NCI-H187 treated with DMSO at 0.1 percent for 48 hours (cell line): ENCODE measurements around the gene NEUROD2.

Experiments
- DNase-seq: peaks from one replicate; lab custom pipeline; 2025; lab: John Stamatoyannopoulos, UW

The NEUROD2 gene

DNA sequence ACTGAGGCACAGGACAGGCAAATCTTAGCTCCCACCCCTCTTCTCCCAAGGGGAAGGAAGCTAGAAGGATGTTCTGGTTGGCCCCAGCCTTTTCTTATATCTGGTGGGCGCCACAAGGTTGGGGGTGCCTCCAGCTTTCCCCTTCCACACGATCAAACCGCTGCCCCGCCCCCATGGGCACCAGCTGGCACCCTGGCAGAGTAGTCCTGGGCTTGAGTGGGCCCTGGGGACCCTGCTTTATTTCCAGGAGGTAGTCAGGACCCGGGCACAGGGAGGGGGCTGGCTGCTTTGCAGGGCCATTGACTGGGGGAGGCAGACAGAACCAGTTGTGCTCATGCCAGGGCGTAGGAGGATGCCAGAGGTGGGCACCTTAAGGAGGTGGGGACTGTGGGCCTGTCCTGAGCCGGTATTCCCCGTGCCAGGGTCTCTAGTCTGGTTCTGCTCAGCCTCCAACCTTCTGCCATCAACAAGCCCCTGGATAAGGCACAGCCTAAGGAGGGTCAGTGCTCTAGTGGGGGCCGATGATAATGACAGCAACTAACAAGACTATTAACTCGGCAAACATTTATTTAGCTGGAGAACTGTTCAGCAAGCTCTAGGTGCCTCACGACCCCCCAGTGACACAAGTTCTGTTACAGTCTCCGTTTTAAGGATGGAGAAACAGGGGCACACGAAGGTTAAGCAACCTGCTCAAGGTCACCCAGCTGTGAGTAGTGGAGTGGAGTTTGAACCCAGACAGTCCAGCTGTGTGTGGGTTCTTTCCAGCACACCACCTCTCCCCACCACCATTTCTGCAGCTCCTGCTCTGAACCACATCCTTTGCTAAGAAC is 11.5 kb upstream of the NEUROD2 start:
- DNase-seq, result no peak

DNA sequence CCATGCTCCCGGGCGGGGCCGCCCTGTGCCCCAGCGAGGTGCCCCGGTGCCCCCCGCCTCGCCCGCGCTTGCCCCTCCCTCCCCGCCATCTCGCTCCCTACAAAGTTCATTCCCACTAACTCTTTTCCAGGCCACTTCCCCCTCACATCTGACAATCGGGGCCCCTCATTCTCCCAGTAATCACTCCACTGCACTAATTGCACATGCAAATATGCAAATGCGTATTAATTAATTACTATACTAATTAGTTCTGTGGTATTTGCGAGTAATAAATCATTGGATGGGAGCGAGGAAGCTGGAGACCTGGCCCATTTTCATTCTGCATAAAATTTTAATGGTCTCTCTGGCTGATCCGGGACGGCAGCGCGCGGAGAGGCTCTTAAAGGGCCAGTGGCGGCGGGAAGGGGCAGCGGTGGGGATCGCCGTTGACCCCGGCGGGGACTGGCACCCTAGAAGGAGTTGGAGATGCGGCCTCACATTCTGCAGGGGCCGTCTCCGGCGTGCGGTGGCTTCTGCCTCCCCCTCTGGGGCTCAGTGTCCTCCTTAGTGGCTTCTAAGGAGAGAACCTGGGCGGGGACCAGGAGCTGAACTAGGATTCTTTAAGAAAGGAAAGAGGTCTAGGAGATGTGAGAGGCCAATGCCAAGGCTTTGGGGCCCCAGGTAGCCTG is 10.7 kb upstream of the NEUROD2 start:
- no peak for DNase-seq

DNA sequence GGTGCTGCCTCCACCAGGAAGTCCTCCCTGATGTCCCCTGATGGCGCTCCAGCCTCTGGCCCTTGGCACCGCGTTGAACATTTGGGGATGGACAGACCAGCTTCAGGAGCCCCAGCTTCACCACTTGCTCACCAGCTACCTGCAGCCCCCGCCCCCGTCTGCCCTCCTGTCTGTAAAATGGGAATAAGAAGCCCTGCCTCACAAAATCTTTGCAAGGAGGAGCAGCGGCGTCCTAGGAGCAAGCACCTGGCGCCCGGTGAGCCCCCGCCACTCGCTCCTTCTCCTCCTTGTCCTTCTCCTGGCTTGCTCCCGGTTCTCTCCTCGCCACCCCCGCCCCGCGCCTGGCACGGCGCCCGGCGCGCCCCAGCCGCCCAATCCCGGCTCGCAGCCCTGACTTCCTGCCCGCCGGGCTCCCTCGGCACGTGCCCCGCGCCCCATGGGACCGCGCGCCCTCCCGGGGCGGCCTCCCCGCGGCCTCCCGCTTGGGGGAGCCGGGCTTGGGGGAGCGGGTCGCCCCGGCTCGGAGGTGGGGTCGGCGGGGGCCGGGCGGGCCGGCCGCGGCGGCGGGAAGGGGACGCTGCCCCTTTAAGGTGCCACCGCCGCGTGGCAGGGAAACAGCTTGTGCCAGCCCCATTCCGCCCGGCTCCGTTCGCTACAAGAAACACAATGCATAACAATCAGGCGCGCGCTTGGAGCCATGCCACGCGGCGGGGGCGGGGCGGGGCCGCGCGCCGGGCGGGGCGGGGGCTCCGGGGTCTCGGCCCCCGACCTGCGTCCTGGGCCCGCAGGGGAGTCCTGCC is 9.9 kb upstream of the NEUROD2 start:
- no peak for DNase-seq

DNA sequence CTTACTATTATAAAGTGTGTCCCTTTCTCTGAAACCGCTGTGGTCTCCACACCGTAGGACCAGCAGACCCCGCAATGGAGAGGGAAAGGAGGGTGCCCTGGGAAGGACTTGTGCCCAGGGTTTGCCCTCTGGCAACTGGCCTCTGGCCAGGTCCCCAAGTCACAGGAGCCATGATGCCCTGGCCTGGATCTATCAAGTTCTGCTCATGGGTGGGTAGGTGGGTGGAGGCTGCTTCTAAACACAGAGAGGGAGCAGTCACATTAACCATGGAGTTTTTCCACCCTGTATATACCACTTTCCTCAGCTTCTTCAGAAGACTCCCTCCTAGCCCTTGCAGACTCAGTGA is 9.4 kb upstream of the NEUROD2 start:
- no peak for DNase-seq

DNA sequence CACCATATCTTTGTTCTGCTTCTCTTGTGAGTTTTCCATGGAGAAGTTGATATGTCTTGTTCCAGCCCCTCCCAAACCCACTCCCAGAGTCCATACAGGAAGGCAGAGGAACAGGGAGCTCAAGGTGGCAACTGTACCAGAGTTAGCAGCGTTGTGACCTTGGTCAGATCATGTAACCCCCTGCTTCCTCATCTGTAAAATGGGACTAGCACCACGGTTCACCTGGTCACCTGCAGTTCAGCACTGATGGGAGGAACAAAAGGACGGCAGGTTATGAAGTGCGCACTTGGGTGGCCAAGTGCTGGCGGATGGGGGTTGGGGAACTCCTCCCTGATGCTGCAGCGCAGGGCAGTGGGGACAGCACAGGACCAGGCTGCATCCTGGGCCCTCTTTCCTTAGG is 7.7 kb upstream of the NEUROD2 start:
- no peak for DNase-seq

DNA sequence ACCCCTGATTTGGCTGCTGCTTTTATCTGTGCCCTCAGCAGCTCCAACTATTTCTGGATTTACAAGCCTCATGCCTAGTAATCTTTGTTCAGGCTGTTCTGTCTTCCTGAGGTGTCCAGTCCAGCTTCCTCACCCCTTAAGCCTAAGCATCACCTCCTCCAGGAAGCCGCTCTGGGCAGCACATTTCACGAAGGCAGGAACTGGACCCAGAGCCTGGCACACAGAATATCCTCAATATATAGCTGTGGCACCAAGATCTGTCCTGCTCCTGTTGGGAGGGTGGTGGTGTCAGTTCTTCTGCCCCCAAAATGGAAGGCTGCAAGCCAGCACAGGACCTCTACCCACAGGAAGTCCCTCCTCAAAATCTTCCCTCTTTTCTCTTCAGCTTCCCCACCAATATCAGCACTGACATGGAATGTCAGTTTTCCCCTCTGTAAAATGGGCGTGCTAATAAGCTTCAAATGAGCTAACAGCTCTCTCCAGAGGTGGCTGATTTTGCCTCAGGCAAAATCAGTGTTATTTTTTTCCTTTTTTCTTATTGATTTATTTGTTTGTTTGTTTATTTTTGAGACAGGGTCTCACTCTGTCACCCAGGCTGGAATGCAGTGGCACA is 6.9 kb upstream of the NEUROD2 start:
- no peak for DNase-seq

DNA sequence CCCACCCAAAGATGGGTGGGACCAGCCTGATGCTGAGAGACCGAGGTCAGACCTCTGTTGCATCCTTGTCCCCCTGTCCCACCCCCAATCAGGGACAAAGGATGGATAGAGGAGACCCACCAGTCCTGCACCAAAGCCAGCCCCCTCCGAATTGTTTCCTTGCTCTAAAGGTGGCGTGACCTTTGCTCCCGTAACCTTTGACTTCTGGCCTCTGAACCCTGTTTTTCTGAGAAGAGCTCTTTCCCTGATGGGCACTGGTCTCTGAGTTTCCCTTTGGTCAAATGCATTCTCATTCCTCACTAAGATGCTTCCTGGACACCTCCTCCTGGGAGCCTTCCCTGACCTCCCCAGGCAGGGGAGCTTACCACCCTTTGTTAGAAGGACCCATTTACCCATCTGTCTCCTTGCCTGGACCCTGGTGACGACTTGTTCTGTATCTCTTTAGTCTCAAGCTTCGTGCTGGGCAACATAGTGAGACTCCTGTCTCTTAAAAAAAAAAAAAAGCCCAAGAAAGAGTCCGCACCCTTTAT is 5.3 kb upstream of the NEUROD2 start:
- no peak for DNase-seq

DNA sequence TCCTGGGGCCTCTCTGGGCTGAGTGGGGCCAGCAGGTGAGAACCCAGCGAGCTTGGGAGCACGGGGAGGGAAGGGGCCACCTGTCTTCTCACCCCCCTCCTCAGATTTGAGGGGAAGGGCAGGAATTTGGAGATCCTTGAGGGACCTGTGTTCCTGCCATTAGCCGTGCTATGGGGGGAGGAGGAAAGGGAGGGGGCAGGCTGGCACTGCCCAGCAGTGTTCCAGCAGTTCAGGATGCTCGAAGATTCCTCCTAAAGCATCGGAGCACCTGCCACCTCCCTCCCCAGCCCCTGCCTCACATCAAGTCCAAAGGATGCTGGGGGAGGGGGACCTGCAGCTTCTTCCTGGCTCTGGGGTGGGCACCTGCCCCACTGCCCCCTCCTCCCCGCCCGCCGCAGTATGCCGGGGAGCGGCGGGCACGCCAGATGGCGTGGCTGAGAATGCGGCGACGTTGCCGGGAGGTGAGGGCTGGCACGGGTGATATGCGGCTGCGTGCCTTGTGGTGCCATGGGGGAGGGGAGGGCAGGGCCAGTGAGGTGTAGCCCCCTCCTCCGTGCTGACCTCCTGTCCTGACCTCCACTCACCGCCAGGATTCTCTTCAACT is 4.7 kb upstream of the NEUROD2 start:
- no peak for DNase-seq

DNA sequence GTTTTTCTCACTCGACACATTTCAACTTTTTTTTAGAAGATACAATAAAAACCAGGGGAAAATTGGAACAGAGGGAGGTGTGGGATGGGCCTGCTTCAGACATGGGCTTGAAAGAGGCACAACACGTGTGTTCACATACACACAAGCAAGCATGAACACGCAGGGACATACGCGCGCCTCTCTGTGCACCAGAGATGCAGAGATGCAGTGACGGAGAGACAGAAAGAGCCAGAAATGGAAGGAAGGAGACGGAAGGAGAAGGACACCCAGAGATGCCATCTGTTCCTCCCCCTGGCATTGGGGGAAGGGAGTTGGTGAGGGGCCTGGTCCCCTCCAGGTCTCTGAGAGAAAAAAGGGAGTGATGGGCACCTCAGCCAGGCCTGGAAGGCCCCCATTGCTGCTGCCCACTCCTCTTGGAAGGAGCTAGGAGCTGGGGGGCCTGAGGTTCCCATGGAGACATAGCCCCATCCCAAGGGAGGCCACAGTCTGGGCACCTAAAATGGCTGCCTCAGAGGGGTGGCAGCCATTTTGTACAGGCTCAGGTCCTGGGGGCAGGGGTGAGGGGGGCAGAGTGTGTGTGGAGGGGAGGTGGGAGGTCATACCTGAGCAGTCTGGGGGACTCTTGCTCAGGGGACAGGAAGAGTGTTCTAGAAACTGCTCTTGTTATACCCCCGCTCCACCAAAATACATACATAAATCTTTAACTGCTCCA is 3.8 kb upstream of the NEUROD2 start:
- no peak for DNase-seq

DNA sequence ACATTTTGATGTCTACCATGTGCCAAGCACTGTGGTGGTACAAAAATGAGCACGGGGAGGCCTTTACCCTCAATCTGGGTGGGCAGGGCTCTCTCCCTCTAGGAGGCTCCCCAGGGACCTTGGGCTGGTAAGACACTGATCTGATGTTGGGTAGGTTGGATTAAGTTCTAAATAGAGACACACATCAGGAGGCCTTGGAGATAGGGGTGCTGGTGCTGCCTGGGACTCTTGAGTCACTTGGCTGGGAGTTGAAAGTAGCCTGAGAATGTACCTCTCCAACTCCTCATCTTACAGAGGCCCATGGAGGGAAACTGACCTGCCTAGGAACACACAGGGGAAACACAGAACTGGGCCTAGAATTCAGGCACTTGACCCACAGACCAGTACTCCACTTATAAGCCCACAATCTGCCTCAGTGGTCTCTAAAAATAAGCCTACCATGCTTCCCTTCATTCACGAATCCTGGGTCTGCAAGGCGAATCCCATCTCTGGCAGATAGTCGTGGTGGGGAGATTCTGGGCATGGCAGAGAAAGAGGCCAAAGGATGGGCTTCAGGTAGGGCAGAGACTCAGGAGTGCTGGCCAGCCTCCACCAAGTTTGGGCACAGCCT is 1.8 kb upstream of the NEUROD2 start:
- DNase-seq, result no peak

DNA sequence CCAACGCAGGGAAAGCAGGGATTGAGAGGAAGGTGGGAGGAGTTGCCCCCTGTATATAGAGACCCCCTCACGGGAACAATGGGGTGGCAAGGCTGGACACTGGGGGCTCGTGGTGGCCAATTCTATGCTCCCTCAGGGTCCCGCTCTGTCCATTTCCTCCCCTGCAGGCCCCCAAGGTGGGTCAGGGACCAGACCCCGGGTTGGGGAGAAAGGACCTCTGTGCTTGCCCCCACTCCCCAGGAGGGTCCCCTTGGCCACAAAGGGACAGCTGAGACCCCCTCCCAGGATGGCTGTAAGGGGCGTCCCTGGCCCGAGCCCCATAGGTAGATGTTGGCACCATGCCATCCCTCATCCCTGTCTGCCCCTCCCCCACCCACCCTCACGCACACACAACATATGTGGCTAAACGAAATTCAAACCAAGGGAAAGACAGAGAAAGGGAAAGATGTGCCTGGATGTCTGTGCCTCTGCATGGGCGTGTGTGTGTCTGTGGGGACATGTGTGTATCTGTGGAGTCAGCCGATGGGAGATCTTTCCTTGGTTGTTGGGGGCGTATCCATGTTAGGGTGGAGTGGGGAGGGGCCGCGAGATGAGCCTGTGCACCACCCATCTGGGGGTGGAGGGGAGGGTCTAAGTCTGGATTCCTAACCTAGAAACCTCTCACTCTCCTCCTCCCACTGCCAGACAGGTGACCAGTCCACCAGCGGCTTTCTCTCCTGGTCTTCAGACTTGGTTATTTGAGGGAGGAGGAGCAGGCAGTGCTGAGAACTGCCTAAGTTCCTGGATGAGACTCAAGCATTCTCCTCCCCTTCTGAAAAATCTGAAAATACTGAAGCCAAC is 642 bp upstream of the NEUROD2 start:
- no peak for DNase-seq

DNA sequence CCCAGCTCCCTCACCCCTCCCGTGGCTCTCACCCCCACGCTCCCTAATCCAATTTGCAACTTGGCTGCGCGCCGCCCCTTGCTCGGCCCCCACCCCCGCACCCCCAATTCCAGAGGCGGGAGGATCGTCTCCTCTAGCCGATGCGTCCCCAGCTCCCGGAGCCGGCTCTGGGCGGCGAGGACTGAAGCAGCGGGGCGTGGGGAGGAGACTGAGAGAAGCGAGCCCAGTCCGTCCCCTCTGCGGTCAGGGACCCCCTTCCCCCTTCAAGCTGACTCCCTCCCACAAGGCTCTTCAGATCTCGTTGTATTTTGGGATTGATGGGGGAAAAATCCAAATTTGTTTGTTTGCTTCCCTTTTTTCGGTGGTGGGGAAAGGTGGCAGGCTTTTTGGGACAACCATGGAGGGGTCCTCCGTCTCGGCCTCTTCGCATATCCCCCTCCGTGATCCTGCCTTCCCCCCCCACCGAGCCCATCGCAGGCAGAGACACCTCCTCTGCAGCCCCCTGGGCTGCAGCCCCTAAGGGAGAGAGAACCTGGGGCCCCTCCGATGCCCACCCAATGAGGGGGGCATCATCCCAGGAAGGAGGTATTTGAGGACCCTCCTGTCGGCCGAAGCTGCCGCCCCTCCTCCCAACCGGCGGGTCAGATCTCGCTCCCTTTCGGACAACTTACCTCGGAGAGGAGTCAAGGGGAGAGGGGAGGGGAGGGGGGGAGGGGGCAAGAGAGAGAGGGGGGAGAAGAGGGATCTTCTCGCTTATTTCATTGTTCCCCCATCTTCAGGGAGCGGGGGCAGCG is 466 bp downstream of the NEUROD2 start:
- no peak for DNase-seq

DNA sequence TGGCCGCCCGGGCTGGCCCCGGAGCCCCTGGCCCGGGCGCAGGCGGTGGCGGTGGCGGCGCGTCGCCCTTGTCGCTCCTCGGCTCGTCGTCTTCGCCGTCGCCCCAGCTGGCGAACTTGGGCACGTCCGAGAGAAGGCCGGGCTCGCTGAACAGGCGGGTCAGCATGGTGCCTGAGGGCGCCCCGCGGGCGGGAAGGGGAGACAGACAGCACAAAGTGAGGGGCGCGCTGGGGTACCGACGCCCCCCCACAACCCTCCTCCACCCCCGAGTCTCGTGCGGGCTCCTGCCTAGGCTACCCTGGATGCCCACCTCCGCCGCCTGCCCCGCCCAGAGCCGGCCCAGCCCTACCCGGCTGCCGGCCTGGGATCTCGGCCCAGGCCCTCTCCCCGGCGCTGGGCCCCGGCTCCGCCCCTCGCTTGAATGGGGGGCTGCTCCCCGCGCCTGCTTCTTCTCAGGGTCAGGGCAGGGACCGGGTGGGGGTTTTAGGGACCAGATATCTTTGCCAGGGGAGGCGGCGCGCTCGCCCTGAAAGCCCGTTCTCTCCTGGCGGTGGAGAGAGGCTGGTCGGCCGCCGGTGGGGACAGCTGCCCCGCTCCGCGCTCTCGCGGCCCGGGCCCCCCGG is 1.2 kb downstream of the NEUROD2 start:
- no peak for DNase-seq

DNA sequence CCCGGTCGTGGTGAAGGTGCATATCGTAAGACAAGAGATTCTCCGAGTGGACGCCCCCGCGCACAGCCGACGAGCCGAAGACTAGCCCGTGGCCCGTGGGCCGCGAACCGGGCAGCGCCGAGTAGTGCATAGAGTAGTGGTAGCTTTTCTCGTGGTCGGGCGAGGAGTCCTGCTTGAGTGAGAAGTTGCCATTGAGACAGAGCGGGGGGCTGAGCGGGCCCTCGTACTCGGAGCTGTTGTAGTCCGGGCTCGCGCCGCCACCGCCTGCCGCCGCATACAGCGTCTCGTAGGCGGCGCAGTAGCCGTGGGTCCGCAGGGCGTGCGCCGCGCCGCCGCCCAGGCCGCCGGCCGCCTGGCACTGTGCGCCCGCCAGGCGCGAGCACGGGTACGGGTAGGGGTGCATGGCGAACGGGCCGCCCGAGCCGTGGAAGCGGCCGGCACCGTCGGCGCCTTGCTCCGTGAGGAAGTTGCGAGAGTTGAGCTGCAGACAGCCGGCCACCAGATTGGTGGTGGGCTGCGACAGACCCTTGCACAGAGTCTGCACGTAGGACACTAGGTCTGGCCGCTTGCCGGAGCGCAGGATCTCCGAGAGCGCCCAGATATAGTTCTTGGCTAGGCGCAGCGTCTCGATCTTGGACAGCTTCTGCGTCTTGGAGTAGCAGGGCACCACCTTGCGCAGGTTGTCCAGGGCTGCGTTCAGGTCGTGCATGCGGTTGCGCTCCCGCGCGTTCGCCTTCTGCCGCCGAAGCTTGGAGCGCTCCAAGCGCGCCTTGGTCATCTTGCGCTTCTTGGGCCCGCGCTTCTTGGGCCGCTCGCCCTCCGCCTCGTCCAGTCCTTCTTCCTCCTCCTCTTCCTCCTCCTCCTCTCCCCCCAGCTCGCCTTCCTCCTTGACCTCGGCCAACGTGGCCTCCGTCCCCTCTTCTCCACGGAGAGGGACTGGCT is 2.0 kb downstream of the NEUROD2 start:
- DNase-seq, result no peak

DNA sequence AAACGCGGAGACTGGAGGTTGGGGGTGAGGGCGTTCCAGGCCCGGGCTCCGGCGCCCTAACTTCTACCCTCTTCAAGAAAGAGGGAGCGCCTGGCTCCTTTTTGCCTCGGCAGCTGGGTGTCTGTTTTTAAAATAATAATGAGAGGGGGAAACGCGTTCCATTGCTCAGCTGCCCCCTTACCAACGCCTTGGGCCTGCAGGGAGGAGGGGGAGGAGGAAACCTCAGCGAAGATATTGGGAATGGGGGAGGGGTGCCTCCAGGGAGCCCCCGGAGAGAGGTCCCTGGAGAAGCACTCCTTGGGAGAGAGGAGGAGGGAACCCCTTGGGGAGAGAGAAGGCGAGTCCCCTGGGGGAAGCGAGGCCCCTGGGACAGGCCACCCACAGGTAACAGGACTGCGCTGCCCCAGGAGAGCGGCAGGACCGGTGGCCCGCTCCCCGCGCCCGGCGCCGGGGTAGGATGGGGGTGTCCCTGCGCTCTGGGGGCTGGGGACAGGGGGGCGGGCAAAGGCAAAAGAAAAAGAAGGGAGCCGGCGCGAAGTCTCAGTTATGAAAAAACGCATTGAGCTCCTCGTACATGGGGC is 2.7 kb downstream of the NEUROD2 start:
- DNase-seq, result no peak

DNA sequence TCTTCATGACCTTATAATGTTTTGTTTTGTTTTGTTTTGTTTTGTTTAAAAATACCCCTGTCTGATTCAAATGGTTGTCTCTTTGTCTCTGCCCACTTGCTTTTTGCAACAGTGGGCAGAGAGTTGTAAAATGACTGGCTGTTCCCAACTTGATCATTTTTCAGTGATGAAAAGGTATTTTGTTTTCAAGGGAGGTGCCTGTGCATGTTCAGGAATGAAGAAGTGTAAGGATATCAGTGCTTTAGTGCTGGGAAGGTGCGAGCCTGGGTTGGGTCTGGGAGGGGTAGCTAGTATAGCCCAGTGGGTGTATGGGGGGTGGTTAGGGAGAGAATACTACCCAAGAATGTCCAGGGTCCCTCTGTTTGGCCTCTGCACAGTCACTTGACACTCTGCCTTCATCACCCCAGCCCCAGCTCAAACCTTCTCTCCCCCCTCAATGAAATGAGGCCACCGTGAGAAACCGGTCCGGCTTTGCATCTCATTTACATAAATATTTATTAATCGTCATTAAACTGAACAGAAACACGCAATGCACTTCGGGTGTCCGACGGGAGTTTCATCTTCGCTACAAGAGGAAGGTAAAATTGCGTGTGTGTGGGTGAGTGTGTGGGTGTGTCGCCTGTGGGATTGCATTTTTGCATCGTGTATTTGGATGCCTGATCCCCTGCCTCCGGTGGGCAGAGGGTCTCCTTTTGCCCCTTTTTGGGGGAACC is 4.3 kb downstream of the NEUROD2 start:
- no peak for DNase-seq
